ENCODE results near the gene IFI27.
"Not testable (repeated sequence)": the region's sequence is repeated elsewhere in the genome, so short reads cannot be mapped to it uniquely, and the experiment has no call there.

IFI27 gene

GRCh38 chr14:94110552-94111181 lies at the start of gene IFI27:
IFI27 (plus strand) TSS chr14:94110736.
- peak; percentile 15 for DNase-seq (ENCODE audit: low spot score)

- DNase-seq (ENCODE audit: low spot score): no peak
Observed at GRCh38 chr14:94062344-94062940, 48.1 kb upstream of the IFI27 start.

- no peak for DNase-seq (ENCODE audit: low spot score)
Observed at GRCh38 chr14:94066089-94066676, 44.4 kb upstream of the IFI27 start.

GRCh38 chr14:94072076-94072475 lies 38.5 kb upstream of the IFI27 start:
- not testable (repeated sequence) for DNase-seq (ENCODE audit: low spot score)

GRCh38 chr14:94074534-94074933 lies 36.0 kb upstream of the IFI27 start:
- no peak for DNase-seq (ENCODE audit: low spot score)

- DNase-seq (ENCODE audit: low spot score): no peak
Observed at GRCh38 chr14:94075008-94075407, 35.5 kb upstream of the IFI27 start.

GRCh38 chr14:94077111-94077821 lies 33.3 kb upstream of the IFI27 start:
- DNase-seq (ENCODE audit: low spot score): no peak

- DNase-seq (ENCODE audit: low spot score): no peak
Observed at GRCh38 chr14:94077823-94078222, 32.7 kb upstream of the IFI27 start.

GRCh38 chr14:94079891-94080620 lies 30.5 kb upstream of the IFI27 start:
- no peak for DNase-seq (ENCODE audit: low spot score)

- peak; percentile 95 for DNase-seq (ENCODE audit: low spot score)
Observed at GRCh38 chr14:94080621-94081385, 29.7 kb upstream of the IFI27 start, which contains the start of the genes DDX24 and IFI27L1. DDX24 (minus strand) TSS chr14:94081202; CDS start chr14:94079742, 1,460 bp downstream. IFI27L1 (plus strand) TSS chr14:94081310; CDS start chr14:94096938, 15,628 bp downstream.

GRCh38 chr14:94081386-94081820 lies 29.1 kb upstream of the IFI27 start:
- DNase-seq (ENCODE audit: low spot score): no peak

- no peak for DNase-seq (ENCODE audit: low spot score)
Observed at GRCh38 chr14:94087891-94088290, 22.6 kb upstream of the IFI27 start.

GRCh38 chr14:94088516-94088915 lies 22.0 kb upstream of the IFI27 start:
- no peak for DNase-seq (ENCODE audit: low spot score)

GRCh38 chr14:94089479-94089878 lies 21.1 kb upstream of the IFI27 start:
- DNase-seq (ENCODE audit: low spot score): no peak

GRCh38 chr14:94093418-94093817 lies 17.1 kb upstream of the IFI27 start:
- no peak for DNase-seq (ENCODE audit: low spot score)

- DNase-seq (ENCODE audit: low spot score): no peak
Observed at GRCh38 chr14:94097091-94097490, 13.4 kb upstream of the IFI27 start.

- DNase-seq (ENCODE audit: low spot score): no peak
Observed at GRCh38 chr14:94098326-94098992, 12.1 kb upstream of the IFI27 start.

- peak; percentile 31 for DNase-seq (ENCODE audit: low spot score)
Observed at GRCh38 chr14:94099006-94099405, 11.5 kb upstream of the IFI27 start.

- DNase-seq (ENCODE audit: low spot score): no peak
Observed at GRCh38 chr14:94100847-94101246, 9.7 kb upstream of the IFI27 start.

- DNase-seq (ENCODE audit: low spot score): no peak
Observed at GRCh38 chr14:94101748-94102147, 8.8 kb upstream of the IFI27 start.

Data from putamen (tissue), 1 donor.